ENCODE data around the gene TSSK6. TPM values are rescaled to one million over a fixed set of nuclear protein-coding genes. Genes with fewer than 3 reads are reported as not detected.

Gene TSSK6
- total RNA-seq, 4 donors from 2014 or later: 0.33 to 3.7 (median 1.5) TPM

GRCh38 chr19:19495614-19496603, 19.4 kb downstream of the TSSK6 start:
- 91% methylated on average over 30 of the region's 30 CpGs for WGBS
- intact Hi-C loops (cut with DNase I): no loop called here
- no peaks in the 10 kb centered on the region for H3K9me3 ChIP-seq
- peaks cover 0 to under 1% (median 0%) of the 10 kb centered on the region in 4 donors for H3K4me1 ChIP-seq
- no peak overlapping the region for H3K27ac ChIP-seq (replicated peaks in 1 of 4)
- TF ChIP-seq POLR2AphosphoS5 (IDR thresholded peaks at IDR 0.05) (no peak), EP300 (IDR thresholded peaks at IDR 0.05) (no peak), CTCF (IDR thresholded peaks at IDR 0.05) (no peak), POLR2A (IDR thresholded peaks at IDR 0.05; ENCODE audit: low read depth) (no peak)
- no peak overlapping the region for H3K4me3 ChIP-seq
- DNase-seq (ENCODE audit: extremely low spot score): no peak
- peaks cover 47 to 91% (median 87%) of the 10 kb centered on the region in 4 donors for H3K36me3 ChIP-seq
- no peaks in the 10 kb centered on the region for H3K27me3 ChIP-seq

- no peak overlapping the region for H3K27ac ChIP-seq (replicated peaks in 1 of 4)
- peaks cover 35 to 72% (median 68%) of the 10 kb centered on the region in 4 donors for H3K36me3 ChIP-seq
- intact Hi-C loops (cut with DNase I): no loop called here
- DNase-seq (ENCODE audit: extremely low spot score): no peak
- no peak overlapping the region for H3K4me3 ChIP-seq
- peaks cover 16 to 20% (median 18%) of the 10 kb centered on the region in 4 donors for H3K4me1 ChIP-seq
- 76% methylated on average over 6 of the region's 15 CpGs for WGBS
- H3K27me3 ChIP-seq: no peaks in the 10 kb centered on the region
- no peaks in the 10 kb centered on the region for H3K9me3 ChIP-seq
- TF ChIP-seq POLR2A (IDR thresholded peaks at IDR 0.05; ENCODE audit: low read depth) (no peak), POLR2AphosphoS5 (IDR thresholded peaks at IDR 0.05) (no peak), CTCF (IDR thresholded peaks at IDR 0.05) (no peak), EP300 (IDR thresholded peaks at IDR 0.05) (no peak)
These were observed 21.4 kb downstream of the TSSK6 start for GRCh38 chr19:19493841-19494546.

GRCh38 chr19:19492026-19492610, 23.2 kb downstream of the TSSK6 start:
- intact Hi-C loops (cut with DNase I): no loop called here
- peaks cover 26 to 53% (median 50%) of the 10 kb centered on the region in 4 donors for H3K36me3 ChIP-seq
- no peak overlapping the region for H3K27ac ChIP-seq (replicated peaks in 1 of 4)
- TF ChIP-seq POLR2AphosphoS5 (IDR thresholded peaks at IDR 0.05) (no peak), EP300 (IDR thresholded peaks at IDR 0.05) (no peak), CTCF (IDR thresholded peaks at IDR 0.05) (no peak), POLR2A (IDR thresholded peaks at IDR 0.05; ENCODE audit: low read depth) (no peak)
- DNase-seq (ENCODE audit: extremely low spot score): no peak
- no peaks in the 10 kb centered on the region for H3K9me3 ChIP-seq
- peaks cover 27 to 39% (median 37%) of the 10 kb centered on the region in 4 donors for H3K4me1 ChIP-seq
- no peak overlapping the region for H3K4me3 ChIP-seq
- no peaks in the 10 kb centered on the region for H3K27me3 ChIP-seq
- 91% methylated on average over 14 of the region's 21 CpGs for WGBS

- no peak overlapping the region for H3K27ac ChIP-seq (replicated peaks in 1 of 4)
- H3K4me1 ChIP-seq: peaks cover 27 to 44% (median 38%) of the 10 kb centered on the region in 4 donors
- no peaks in the 10 kb centered on the region for H3K9me3 ChIP-seq
- no peak for DNase-seq (ENCODE audit: extremely low spot score)
- intact Hi-C loops (cut with DNase I): no loop called here
- no peak overlapping the region for H3K4me3 ChIP-seq
- TF ChIP-seq POLR2A (IDR thresholded peaks at IDR 0.05; ENCODE audit: low read depth) (no peak), CTCF (IDR thresholded peaks at IDR 0.05) (no peak), EP300 (IDR thresholded peaks at IDR 0.05) (no peak), POLR2AphosphoS5 (IDR thresholded peaks at IDR 0.05) (no peak)
- no peaks in the 10 kb centered on the region for H3K27me3 ChIP-seq
- peaks cover 24 to 47% (median 43%) of the 10 kb centered on the region in 4 donors for H3K36me3 ChIP-seq
- WGBS: 80% methylated on average over 6 of the region's 15 CpGs
These were observed 23.9 kb downstream of the TSSK6 start for GRCh38 chr19:19491321-19492025.

Data from esophagus muscularis mucosa (tissue), 4 donors.